SK-N-SH (cell line): ENCODE results near the gene FOXF2.

Source experiments
- RCOR1 ChIP-seq: fragments of 150-350 bp; IDR thresholded peaks from 2 replicates; pipeline ENCODE4 v1.6.1; 2017; ENCODE audit warnings: antibody characterized with exemption, low read length
- TF ChIP-seq, protein P1 (sequence below): fragments of 200-600 bp; sonication (generic); IDR thresholded peaks from 2 replicates; pipeline ENCODE4 v1.6.1; 2017; ENCODE audit warnings: antibody characterized with exemption, mild to moderate bottlenecking, moderate library complexity
- TF ChIP-seq, protein P2 (sequence below): IDR thresholded peaks from 2 replicates; pipeline ENCODE4 v1.6.1; 2012; ENCODE audit warnings: mild to moderate bottlenecking, low read depth, low read length, moderate library complexity

DNA sequence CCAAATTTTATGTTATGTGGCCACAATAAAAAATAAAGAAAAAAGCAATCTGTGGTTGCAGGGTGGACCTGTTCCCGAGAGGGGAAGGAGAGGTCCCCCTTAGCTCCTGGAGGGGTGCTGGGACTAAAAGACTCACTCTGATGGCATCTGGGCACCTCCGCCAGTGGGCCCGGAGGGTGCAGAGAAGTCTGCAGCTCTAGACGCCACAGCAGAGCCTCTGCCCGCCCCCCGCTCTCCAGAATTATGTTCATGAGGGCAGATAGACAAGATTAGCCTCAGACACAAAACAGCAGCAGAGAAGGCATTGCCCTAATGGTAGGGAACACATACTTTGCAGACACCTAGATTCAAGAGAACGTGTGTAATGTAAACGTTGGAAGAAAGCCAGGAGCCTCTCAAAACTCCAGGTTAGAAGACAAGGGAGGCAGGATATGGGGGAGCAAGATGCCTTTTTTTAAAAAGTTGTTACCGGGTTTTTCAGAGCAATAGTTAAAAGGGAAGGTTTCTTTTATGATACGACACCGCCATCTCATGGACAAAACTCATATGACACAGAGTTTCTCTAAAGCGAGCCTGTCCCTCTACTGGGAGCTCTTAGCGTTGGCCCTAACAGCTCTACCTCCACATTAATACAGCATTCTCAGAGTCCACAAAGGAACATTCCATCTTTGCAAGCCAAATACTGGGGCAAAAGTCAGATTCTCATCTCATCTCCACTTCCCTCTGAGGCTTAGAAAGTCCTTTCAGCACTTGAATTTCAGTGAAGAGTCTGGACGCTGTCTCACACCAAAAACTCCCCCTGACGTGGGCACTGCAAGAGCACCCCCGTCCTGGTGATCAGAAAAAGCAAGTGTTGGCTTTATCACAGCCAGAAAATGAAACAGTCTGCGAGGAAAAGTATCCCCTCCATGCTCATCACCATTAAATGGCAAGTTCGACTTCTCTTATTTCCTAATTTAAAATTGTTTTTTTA is 47.2 kb downstream of the FOXF2 start:
- TF ChIP-seq, protein P1, sequence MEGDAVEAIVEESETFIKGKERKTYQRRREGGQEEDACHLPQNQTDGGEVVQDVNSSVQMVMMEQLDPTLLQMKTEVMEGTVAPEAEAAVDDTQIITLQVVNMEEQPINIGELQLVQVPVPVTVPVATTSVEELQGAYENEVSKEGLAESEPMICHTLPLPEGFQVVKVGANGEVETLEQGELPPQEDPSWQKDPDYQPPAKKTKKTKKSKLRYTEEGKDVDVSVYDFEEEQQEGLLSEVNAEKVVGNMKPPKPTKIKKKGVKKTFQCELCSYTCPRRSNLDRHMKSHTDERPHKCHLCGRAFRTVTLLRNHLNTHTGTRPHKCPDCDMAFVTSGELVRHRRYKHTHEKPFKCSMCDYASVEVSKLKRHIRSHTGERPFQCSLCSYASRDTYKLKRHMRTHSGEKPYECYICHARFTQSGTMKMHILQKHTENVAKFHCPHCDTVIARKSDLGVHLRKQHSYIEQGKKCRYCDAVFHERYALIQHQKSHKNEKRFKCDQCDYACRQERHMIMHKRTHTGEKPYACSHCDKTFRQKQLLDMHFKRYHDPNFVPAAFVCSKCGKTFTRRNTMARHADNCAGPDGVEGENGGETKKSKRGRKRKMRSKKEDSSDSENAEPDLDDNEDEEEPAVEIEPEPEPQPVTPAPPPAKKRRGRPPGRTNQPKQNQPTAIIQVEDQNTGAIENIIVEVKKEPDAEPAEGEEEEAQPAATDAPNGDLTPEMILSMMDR: peak; percentile 75
- TF ChIP-seq, protein P2, sequence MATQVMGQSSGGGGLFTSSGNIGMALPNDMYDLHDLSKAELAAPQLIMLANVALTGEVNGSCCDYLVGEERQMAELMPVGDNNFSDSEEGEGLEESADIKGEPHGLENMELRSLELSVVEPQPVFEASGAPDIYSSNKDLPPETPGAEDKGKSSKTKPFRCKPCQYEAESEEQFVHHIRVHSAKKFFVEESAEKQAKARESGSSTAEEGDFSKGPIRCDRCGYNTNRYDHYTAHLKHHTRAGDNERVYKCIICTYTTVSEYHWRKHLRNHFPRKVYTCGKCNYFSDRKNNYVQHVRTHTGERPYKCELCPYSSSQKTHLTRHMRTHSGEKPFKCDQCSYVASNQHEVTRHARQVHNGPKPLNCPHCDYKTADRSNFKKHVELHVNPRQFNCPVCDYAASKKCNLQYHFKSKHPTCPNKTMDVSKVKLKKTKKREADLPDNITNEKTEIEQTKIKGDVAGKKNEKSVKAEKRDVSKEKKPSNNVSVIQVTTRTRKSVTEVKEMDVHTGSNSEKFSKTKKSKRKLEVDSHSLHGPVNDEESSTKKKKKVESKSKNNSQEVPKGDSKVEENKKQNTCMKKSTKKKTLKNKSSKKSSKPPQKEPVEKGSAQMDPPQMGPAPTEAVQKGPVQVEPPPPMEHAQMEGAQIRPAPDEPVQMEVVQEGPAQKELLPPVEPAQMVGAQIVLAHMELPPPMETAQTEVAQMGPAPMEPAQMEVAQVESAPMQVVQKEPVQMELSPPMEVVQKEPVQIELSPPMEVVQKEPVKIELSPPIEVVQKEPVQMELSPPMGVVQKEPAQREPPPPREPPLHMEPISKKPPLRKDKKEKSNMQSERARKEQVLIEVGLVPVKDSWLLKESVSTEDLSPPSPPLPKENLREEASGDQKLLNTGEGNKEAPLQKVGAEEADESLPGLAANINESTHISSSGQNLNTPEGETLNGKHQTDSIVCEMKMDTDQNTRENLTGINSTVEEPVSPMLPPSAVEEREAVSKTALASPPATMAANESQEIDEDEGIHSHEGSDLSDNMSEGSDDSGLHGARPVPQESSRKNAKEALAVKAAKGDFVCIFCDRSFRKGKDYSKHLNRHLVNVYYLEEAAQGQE: no peak
- TF ChIP-seq RCOR1: no peak
